ENCODE data around the gene CEP68. TPM values are rescaled to one million over a fixed set of nuclear protein-coding genes. Genes with fewer than 3 reads are reported as not detected.
"Not testable (repeated sequence)": the region's sequence is repeated elsewhere in the genome, so short reads cannot be mapped to it uniquely, and the experiment has no call there.

CEP68 gene
- total RNA-seq, 2 experiments from 2014 or later, result 6.0 to 6.3 TPM

GRCh38 chr2:65017335-65017734 lies 38.9 kb upstream of the CEP68 start:
- H3K27me3 Mint-ChIP-seq, result no peaks in the 10 kb centered on the region

DNA sequence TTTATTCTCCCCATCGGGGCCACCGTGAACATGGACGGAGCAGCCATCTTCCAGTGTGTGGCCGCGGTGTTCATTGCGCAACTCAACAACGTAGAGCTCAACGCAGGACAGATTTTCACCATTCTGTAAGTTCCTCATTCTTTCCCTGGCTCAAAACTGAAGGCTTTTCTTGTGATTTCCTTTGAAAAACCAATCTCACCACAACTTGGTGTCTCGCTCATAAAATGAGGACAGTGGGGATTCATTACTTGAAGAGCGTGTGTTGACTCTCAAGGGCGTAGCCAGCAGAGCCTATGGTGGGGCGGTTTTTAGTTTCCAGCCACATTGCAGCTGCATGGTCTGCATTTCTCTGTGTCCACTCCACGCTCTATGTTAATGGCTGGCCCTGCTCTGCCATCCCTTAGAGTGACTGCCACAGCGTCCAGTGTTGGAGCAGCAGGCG lies 38.1 kb upstream of the CEP68 start:
- ChIA-PET CTCF (interaction anchor here (1.5 kb wide), 1 partner anchor 10 kb away, joined by 5 read pairs; no protein-coding TSS in a partner anchor), POLR2A (interaction anchor here (0.6 to 1.2 kb wide), 2 partner anchors 12 to 21 kb away, joined by 3 to 4 read pairs; no protein-coding TSS in a partner anchor)
- Mint-ChIP-seq H3K4me3 (no peak overlapping the region), H3K27me3 (no peaks in the 10 kb centered on the region), H3K4me1 (ENCODE audit: low read depth) (no peaks in the 10 kb centered on the region), H3K36me3 (ENCODE audit: low read depth) (peaks cover 42% of the 10 kb centered on the region), H3K9me3 (no peaks in the 10 kb centered on the region), H3K27ac (no peak overlapping the region)
- ATAC-seq (no peak), DNase-seq (no peak)
- TF ChIP-seq, protein P1, sequence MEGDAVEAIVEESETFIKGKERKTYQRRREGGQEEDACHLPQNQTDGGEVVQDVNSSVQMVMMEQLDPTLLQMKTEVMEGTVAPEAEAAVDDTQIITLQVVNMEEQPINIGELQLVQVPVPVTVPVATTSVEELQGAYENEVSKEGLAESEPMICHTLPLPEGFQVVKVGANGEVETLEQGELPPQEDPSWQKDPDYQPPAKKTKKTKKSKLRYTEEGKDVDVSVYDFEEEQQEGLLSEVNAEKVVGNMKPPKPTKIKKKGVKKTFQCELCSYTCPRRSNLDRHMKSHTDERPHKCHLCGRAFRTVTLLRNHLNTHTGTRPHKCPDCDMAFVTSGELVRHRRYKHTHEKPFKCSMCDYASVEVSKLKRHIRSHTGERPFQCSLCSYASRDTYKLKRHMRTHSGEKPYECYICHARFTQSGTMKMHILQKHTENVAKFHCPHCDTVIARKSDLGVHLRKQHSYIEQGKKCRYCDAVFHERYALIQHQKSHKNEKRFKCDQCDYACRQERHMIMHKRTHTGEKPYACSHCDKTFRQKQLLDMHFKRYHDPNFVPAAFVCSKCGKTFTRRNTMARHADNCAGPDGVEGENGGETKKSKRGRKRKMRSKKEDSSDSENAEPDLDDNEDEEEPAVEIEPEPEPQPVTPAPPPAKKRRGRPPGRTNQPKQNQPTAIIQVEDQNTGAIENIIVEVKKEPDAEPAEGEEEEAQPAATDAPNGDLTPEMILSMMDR (IDR thresholded peaks at IDR 0.05), result no peak
- intact Hi-C loops (cut with micrococcal nuclease), result no loop called here

More at GRCh38 chr2:65017335-65017734, 38.9 kb upstream of the CEP68 start:
- Mint-ChIP-seq H3K27ac (no peak overlapping the region), H3K4me3 (no peak overlapping the region), H3K4me1 (ENCODE audit: low read depth) (no peaks in the 10 kb centered on the region), H3K36me3 (ENCODE audit: low read depth) (peaks cover 44% of the 10 kb centered on the region), H3K9me3 (no peaks in the 10 kb centered on the region)
- ATAC-seq (no peak), DNase-seq (no peak)
- POLR2A ChIA-PET, result interaction anchor here (1.2 kb wide), 1 partner anchor 13 kb away, joined by 4 read pairs; no protein-coding TSS in a partner anchor
- TF ChIP-seq, protein P1 (IDR thresholded peaks at IDR 0.05), result no peak
- CTCF ChIA-PET, result no interaction called here
- intact Hi-C loops (cut with micrococcal nuclease), result no loop called here

- TF ChIP-seq, protein P1 (IDR thresholded peaks at IDR 0.05), result no peak
- Mint-ChIP-seq H3K27me3 (no peaks in the 10 kb centered on the region), H3K9me3 (no peaks in the 10 kb centered on the region), H3K36me3 (ENCODE audit: low read depth) (peaks cover 39% of the 10 kb centered on the region), H3K4me3 (no peak overlapping the region), H3K4me1 (ENCODE audit: low read depth) (no peaks in the 10 kb centered on the region), H3K27ac (no peak overlapping the region)
- POLR2A ChIA-PET, result no interaction called here
- CTCF ChIA-PET, result interaction anchor here (1.5 kb wide), 1 partner anchor 11 kb away, joined by 5 read pairs; no protein-coding TSS in a partner anchor
- DNase-seq (no peak), ATAC-seq (no peak)
- intact Hi-C loops (cut with micrococcal nuclease), result no loop called here
Observed at GRCh38 chr2:65019010-65019409, 37.2 kb upstream of the CEP68 start.

- Mint-ChIP-seq H3K27me3 (no peaks in the 10 kb centered on the region), H3K36me3 (ENCODE audit: low read depth) (peaks cover 39% of the 10 kb centered on the region), H3K27ac (no peak overlapping the region), H3K4me3 (no peak overlapping the region), H3K4me1 (ENCODE audit: low read depth) (no peaks in the 10 kb centered on the region), H3K9me3 (no peaks in the 10 kb centered on the region)
- DNase-seq (no peak), ATAC-seq (no peak)
- intact Hi-C loops (cut with micrococcal nuclease), result no loop called here
- POLR2A ChIA-PET, result no interaction called here
- TF ChIP-seq, protein P1 (IDR thresholded peaks at IDR 0.05), result no peak
- CTCF ChIA-PET, result interaction anchor here (1.5 kb wide), 1 partner anchor 12 kb away, joined by 5 read pairs; no protein-coding TSS in a partner anchor
Observed at GRCh38 chr2:65019675-65020195, 36.5 kb upstream of the CEP68 start.

DNA sequence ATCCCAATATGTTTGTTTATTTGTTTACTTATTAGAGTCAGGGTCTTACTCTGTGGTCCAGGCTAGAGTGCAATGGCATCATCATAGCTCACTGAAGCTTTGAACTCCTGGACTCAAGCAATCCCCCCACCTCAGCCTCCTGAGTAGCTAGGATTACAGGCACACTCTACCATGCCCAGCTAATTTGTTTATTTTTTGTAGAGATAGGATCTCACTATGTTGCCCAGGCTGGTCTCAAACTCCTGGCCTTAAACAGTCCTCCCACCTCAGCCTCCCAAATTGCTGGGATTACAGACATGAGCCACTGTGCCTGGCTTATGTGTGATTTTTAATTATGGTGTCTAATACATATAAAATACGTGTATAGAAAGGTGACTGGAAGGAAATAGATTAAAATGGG lies 36.0 kb upstream of the CEP68 start:
- H3K27ac Mint-ChIP-seq; H3K4me1 Mint-ChIP-seq (ENCODE audit: low read depth); H3K4me3 Mint-ChIP-seq; H3K27me3 Mint-ChIP-seq; POLR2A ChIA-PET; intact Hi-C loops (cut with micrococcal nuclease); ATAC-seq; CTCF ChIA-PET; DNase-seq; H3K9me3 Mint-ChIP-seq: not testable (repeated sequence)
- H3K36me3 Mint-ChIP-seq (ENCODE audit: low read depth), result peaks cover 36% of the 10 kb centered on the region

Data from activated CD8-positive, alpha-beta T cell treated with anti-CD3 and anti-CD28 coated beads for 36 hours (primary cell).